ENCODE measurements around the gene GNAT1.

- TF ChIP-seq CTCF (conservative IDR thresholded peaks at IDR 0.05; ENCODE audit: low read depth, low read length) (no peak), EZH2phosphoT487 (IDR thresholded peaks at IDR 0.05; ENCODE audit: borderline replicate concordance, low read length) (no peak), EZH2 (IDR thresholded peaks at IDR 0.05; ENCODE audit: low read length, unreplicated experiment) (no peak)
Observed at GRCh38 chr3:50193286-50193685, 1.9 kb downstream of the GNAT1 start.
